K562 (cell line): ENCODE measurements around the gene CCK. TPM values are rescaled to one million over a fixed set of nuclear protein-coding genes. Genes with fewer than 3 reads are reported as not detected.
A peak's percentile ranks its signal among the peaks of the same experiment; 100 is the strongest.

ENCODE experiments used
- BHLHE40 ChIP-seq: IDR thresholded peaks from 2 replicates; pipeline ENCODE4 v1.6.1; 2011; ENCODE audit warnings: low read length, improper control_type of control experiment
- CBFB ChIP-seq: sonication (generic); formaldehyde crosslinking; IDR thresholded peaks from 2 replicates; pipeline ENCODE4 v1.4.0; 2020; ENCODE audit warnings: mild to moderate bottlenecking, missing genetic modification reagents
- CREB3L1 ChIP-seq: fragments of 450-650 bp; IDR thresholded peaks from 2 replicates; pipeline ENCODE4 v1.6.1; 2014; ENCODE audit warnings: low read depth, mild to moderate bottlenecking, moderate library complexity, borderline replicate concordance
- DNMT1 ChIP-seq: fragments of 450-650 bp; IDR thresholded peaks from 2 replicates; pipeline ENCODE4 v1.6.1; 2016; ENCODE audit warnings: antibody characterized with exemption, mild to moderate bottlenecking
- E2F6 ChIP-seq, 2 experiments: IDR thresholded peaks; 2 replicates each; pipeline ENCODE4 v1.6.1; 2011; ENCODE audit warnings: borderline replicate concordance in 1 of 2, control low read depth in 1 of 2, low read depth in 1 of 2, low read length in 1 of 2, mild to moderate bottlenecking in 1 of 2, mixed read lengths in 1 of 2, moderate library complexity in 1 of 2; ENCODE audit not compliant: insufficient read depth in 1 of 2, insufficient read length in 1 of 2, poor library complexity in 1 of 2, severe bottlenecking in 1 of 2; ENCODE audit errors: extremely low read depth in 1 of 2
- GTF2A2 ChIP-seq: IDR thresholded peaks from 2 replicates; pipeline ENCODE4 v1.6.1; 2016; ENCODE audit warnings: mild to moderate bottlenecking, missing genetic modification characterization, missing compliant biosample characterization
- HNRNPL ChIP-seq: fragments of 200-400 bp; formaldehyde crosslinking; IDR thresholded peaks from 2 replicates; pipeline ENCODE4 v1.6.1; 2017; ENCODE audit warnings: low read depth, mild to moderate bottlenecking, low read length
- KAT8 ChIP-seq: fragments of 450-650 bp; IDR thresholded peaks from 2 replicates; pipeline ENCODE4 v1.6.1; 2016; ENCODE audit warnings: low read depth, mild to moderate bottlenecking
- MCM7 ChIP-seq, 2 experiments: fragments of 450-650 bp; IDR thresholded peaks; 2 replicates each; pipeline ENCODE4 v1.6.1; 2016 to 2018
- MYNN ChIP-seq, 2 experiments: sonication (generic); formaldehyde crosslinking in 1 of 2; IDR thresholded peaks; 2 replicates each; pipeline versions ENCODE4 v1.5.0 to v1.6.1; 2016 to 2020; ENCODE audit warnings: antibody characterized with exemption in 1 of 2, missing genetic modification reagents in 1 of 2
- NRF1 ChIP-seq, 2 experiments: fragments of 450-650 bp; IDR thresholded peaks in 1 of 2; conservative IDR thresholded peaks in 1 of 2; 2 replicates each; pipeline ENCODE4 v1.6.1; 2014; ENCODE audit warnings: mild to moderate bottlenecking in 2 of 2
- PKNOX1 ChIP-seq: fragments of 450-650 bp; IDR thresholded peaks from 2 replicates; pipeline ENCODE4 v1.6.1; 2016
- PTRF ChIP-seq: fragments of 450-650 bp; IDR thresholded peaks from 2 replicates; pipeline ENCODE4 v1.6.1; 2016; ENCODE audit warnings: mild to moderate bottlenecking, missing genetic modification characterization, missing compliant biosample characterization
- SP1 ChIP-seq: sonication (generic); formaldehyde crosslinking; IDR thresholded peaks from 2 replicates; pipeline ENCODE4 v1.8.1; 2022; ENCODE audit warnings: mild to moderate bottlenecking, missing genetic modification reagents
- TBL1XR1 ChIP-seq, 2 experiments: IDR thresholded peaks; 2 replicates each; pipeline ENCODE4 v1.6.1; 2012; ENCODE audit warnings: improper control_type of control experiment in 2 of 2, low read length in 2 of 2, mild to moderate bottlenecking in 1 of 2
- VEZF1 ChIP-seq: fragments of 200-800 bp; sonication (Bioruptor generic); IDR thresholded peaks from 2 replicates; pipeline ENCODE4 v1.6.1; 2017; ENCODE audit warnings: missing genetic modification characterization, missing compliant biosample characterization
- ZNF165 ChIP-seq: fragments of 250-450 bp; sonication (Bioruptor Pico); IDR thresholded peaks from 2 replicates; pipeline ENCODE4 v1.4.0; 2020; ENCODE audit warnings: borderline replicate concordance
- ZNF280B ChIP-seq: fragments of 250-450 bp; sonication (Bioruptor Pico); IDR thresholded peaks from 2 replicates; pipeline ENCODE4 v1.5.1; 2021; ENCODE audit warnings: mild to moderate bottlenecking
- ZNF395 ChIP-seq: fragments of 200-800 bp; sonication (Bioruptor generic); IDR thresholded peaks from 2 replicates; pipeline ENCODE4 v1.6.1; 2017; ENCODE audit warnings: missing genetic modification characterization, missing compliant biosample characterization
- polyA plus RNA-seq, 8 experiments: library from polyadenylated mRNA; depleted of rRNA in 4 of 8; stranded (reverse) in 5 of 8; unstranded in 3 of 8; fragments of >200 nt; fragmentation: Nextera tagmentation in 2 of 8; fragmentation: Illumina TruSeq in 1 of 8; extraction: Ambion mirVana in 2 of 8; extraction: Trizol in 1 of 8; gene quantifications; 2 replicates each; pipeline versions ENCODE4 v1.2.1 to v1.2.3, GENCODE V29; 2011 to 2014; ENCODE audit warnings: inconsistent platforms in 1 of 8, missing spikeins in 1 of 8
- total RNA-seq, 7 experiments: library from RNA; depleted of rRNA in 6 of 7; stranded (reverse); fragments of >200 nt in 6 of 7; fragmentation: Illumina TruSeq in 2 of 7; extraction: Trizol in 2 of 7; gene quantifications; 2 replicates each; pipeline versions ENCODE4 v1.2.1 to v1.2.3, GENCODE V29; 2011 to 2021; ENCODE audit warnings: low replicate concordance in 1 of 7

Gene CCK
- total and polyA plus RNA-seq, 9 of the 15 experiments (the other 6 are each of a cell fraction or from before 2014, with no cell fraction given): not detected

- TF ChIP-seq PKNOX1: no peak
- TF ChIP-seq CBFB (CRISPR knock-in tag): no peak
- no peak for TF ChIP-seq MYNN (IDR thresholded peaks at IDR 0.05)
- no peak for TF ChIP-seq MYNN (CRISPR knock-in tag; IDR thresholded peaks at IDR 0.05)
- TF ChIP-seq PTRF: no peak
- TF ChIP-seq TBL1XR1 (IDR thresholded peaks at IDR 0.05; ENCODE audit: low read length in 2 of 2): no peak
- no peak for TF ChIP-seq ZNF395
- TF ChIP-seq ZNF165 (CRISPR knock-in tag): no peak
- TF ChIP-seq DNMT1: no peak
- TF ChIP-seq MCM7 (IDR thresholded peaks at IDR 0.05): no peak
- TF ChIP-seq GTF2A2 (tag): no peak
- no peak for TF ChIP-seq SP1
- no peak for TF ChIP-seq CREB3L1
- peak in 1 of 2 experiments; percentile 78 for TF ChIP-seq E2F6 (IDR thresholded peaks at IDR 0.05; ENCODE audit: borderline replicate concordance in 1 of 2, extremely low read depth in 1 of 2, insufficient read depth in 1 of 2, insufficient read length in 1 of 2, low read depth in 1 of 2, low read length in 1 of 2, poor library complexity in 1 of 2, severe bottlenecking in 1 of 2)
- TF ChIP-seq VEZF1 (CRISPR knock-in tag): no peak
- no peak for TF ChIP-seq HNRNPL
- TF ChIP-seq BHLHE40: 0 out of 2 replicates have a peak, but pooled peaks have one; percentile 12
- 0 out of 4 replicates have a peak, but pooled peaks of 1 of the 2 experiments have one; percentile 21 for TF ChIP-seq NRF1 (conservative IDR thresholded peaks at IDR 0.05 in 1 of 2, IDR thresholded peaks at IDR 0.05 in 1 of 2)
- TF ChIP-seq ZNF280B (CRISPR knock-in tag): no peak
- TF ChIP-seq KAT8: no peak
Observed at GRCh38 chr3:42264399-42265058, 1.5 kb downstream of the CCK start (continued).
